H9 (cell line): ENCODE data around the gene NOP9. TPM values are rescaled to one million over a fixed set of nuclear protein-coding genes. Genes with fewer than 3 reads are reported as not detected.
A peak's percentile ranks its signal among the peaks of the same experiment; 100 is the strongest.

ENCODE experiments used
- DNase-seq: peaks from one replicate; pipeline ENCODE4 v3.0.0-alpha.2; 2017
- H2AFZ ChIP-seq: one replicate; pipeline ENCODE4 v1.6.1; 2013; ENCODE audit warnings: mild to moderate bottlenecking, low read length, control low read depth, moderate library complexity
- H2AK5ac ChIP-seq: 2 replicates; pipeline ENCODE4 v1.6.1; 2013; ENCODE audit warnings: low read length, control low read depth, mixed read lengths; ENCODE audit not compliant: insufficient read length
- H2BK120ac ChIP-seq: one replicate; pipeline ENCODE4 v1.6.1; 2013; ENCODE audit warnings: low read depth, mild to moderate bottlenecking, low read length, control low read depth, inconsistent platforms; ENCODE audit not compliant: poor library complexity, severe bottlenecking
- H2BK12ac ChIP-seq: 2 replicates; pipeline ENCODE4 v1.6.1; 2013; ENCODE audit warnings: low read length, control low read depth, mixed read lengths, low read depth; ENCODE audit not compliant: insufficient read length
- H2BK15ac ChIP-seq: 2 replicates; pipeline ENCODE4 v1.6.1; 2013; ENCODE audit warnings: low read depth, low read length, control low read depth
- H2BK20ac ChIP-seq: one replicate; pipeline ENCODE4 v1.6.1; 2013; ENCODE audit warnings: low read depth, mild to moderate bottlenecking, low read length, control low read depth, inconsistent platforms; ENCODE audit not compliant: poor library complexity, severe bottlenecking
- H2BK5ac ChIP-seq: 2 replicates; pipeline ENCODE4 v1.6.1; 2013; ENCODE audit warnings: low read length, control low read depth, mixed read lengths; ENCODE audit not compliant: insufficient read length
- H3K14ac ChIP-seq: 2 replicates; pipeline ENCODE4 v1.6.1; 2013; ENCODE audit warnings: low read length, control low read depth; ENCODE audit not compliant: insufficient read depth
- H3K18ac ChIP-seq: 2 replicates; pipeline ENCODE4 v1.6.1; 2013; ENCODE audit warnings: low read depth, mild to moderate bottlenecking, mixed read lengths, low read length, control low read depth; ENCODE audit not compliant: insufficient read length
- H3K23ac ChIP-seq: 2 replicates; pipeline ENCODE4 v1.6.1; 2013; ENCODE audit warnings: low read length, control low read depth, mixed read lengths, low read depth; ENCODE audit not compliant: insufficient read length
- H3K23me2 ChIP-seq: 2 replicates; pipeline ENCODE4 v1.6.1; 2013; ENCODE audit warnings: low read depth, mild to moderate bottlenecking, mixed read lengths, low read length, control low read depth; ENCODE audit not compliant: insufficient read length, poor library complexity, severe bottlenecking
- H3K27ac ChIP-seq: 2 replicates; pipeline ENCODE4 v1.5.1; 2013; ENCODE audit warnings: low read length, control low read depth, mixed read lengths, low read depth; ENCODE audit not compliant: insufficient read length
- H3K27me3 ChIP-seq: 2 replicates; pipeline ENCODE4 v1.6.1; 2013; ENCODE audit warnings: low read length, control low read depth, inconsistent platforms; ENCODE audit not compliant: insufficient read depth
- H3K4ac ChIP-seq: 2 replicates; pipeline ENCODE4 v1.6.1; 2013; ENCODE audit warnings: low read depth, mild to moderate bottlenecking, control low read depth, inconsistent platforms, low read length, moderate library complexity
- H3K4me1 ChIP-seq: 2 replicates; pipeline ENCODE4 v1.6.1; 2013; ENCODE audit warnings: low read length, control low read depth, inconsistent platforms; ENCODE audit not compliant: insufficient read depth
- H3K4me2 ChIP-seq: 2 replicates; pipeline ENCODE4 v1.6.1; 2013; ENCODE audit warnings: low read length, control low read depth, mixed read lengths; ENCODE audit not compliant: insufficient read length, insufficient read depth
- H3K56ac ChIP-seq: 2 replicates; pipeline ENCODE4 v1.6.1; 2013; ENCODE audit warnings: low read depth, mild to moderate bottlenecking, mixed read lengths, low read length, control low read depth; ENCODE audit not compliant: insufficient read length
- H3K79me1 ChIP-seq: 2 replicates; pipeline ENCODE4 v1.6.1; 2013; ENCODE audit warnings: low read depth, mild to moderate bottlenecking, moderate library complexity, low read length, control low read depth, inconsistent platforms; ENCODE audit not compliant: insufficient read depth, poor library complexity, severe bottlenecking
- H3K79me2 ChIP-seq: 2 replicates; pipeline ENCODE4 v1.6.1; 2013; ENCODE audit warnings: low read length, control low read depth, inconsistent platforms; ENCODE audit not compliant: insufficient read depth
- H3K9ac ChIP-seq: 2 replicates; pipeline ENCODE4 v1.6.1; 2013; ENCODE audit warnings: low read length, control low read depth, mixed read lengths; ENCODE audit not compliant: insufficient read length; ENCODE audit errors: extremely low read depth
- H3K9me3 ChIP-seq: one replicate; pipeline ENCODE4 v1.6.1; 2013; ENCODE audit warnings: low read depth, low read length, inconsistent platforms; ENCODE audit not compliant: control insufficient read depth
- H3T11ph ChIP-seq: one replicate; pipeline ENCODE4 v1.6.1; 2013; ENCODE audit warnings: mild to moderate bottlenecking, low read length, control low read depth, inconsistent platforms
- H4K20me1 ChIP-seq: one replicate; pipeline ENCODE4 v1.6.1; 2013; ENCODE audit not compliant: control insufficient read depth, insufficient read length, insufficient read depth
- H4K5ac ChIP-seq: 2 replicates; pipeline ENCODE4 v1.6.1; 2013; ENCODE audit warnings: low read depth, mild to moderate bottlenecking, mixed read lengths, low read length, control low read depth; ENCODE audit not compliant: insufficient read length
- H4K8ac ChIP-seq: replicated peaks from 2 replicates; pipeline ENCODE4 v1.6.1; 2013; ENCODE audit warnings: low read length, control low read depth, mixed read lengths, low read depth; ENCODE audit not compliant: insufficient read length
- H4K91ac ChIP-seq: 2 replicates; pipeline ENCODE4 v1.6.1; 2013; ENCODE audit warnings: low read depth, mild to moderate bottlenecking, moderate library complexity, mixed read lengths, low read length, control low read depth; ENCODE audit not compliant: insufficient read length
- H3K27ac Mint-ChIP-seq, 3 experiments: 2 replicates in 2 of 3; 3 replicates in 1 of 3; pipeline ENCODE4 v1.8.0; 2020 to 2021; ENCODE audit warnings: mixed read lengths in 3 of 3, mild to moderate bottlenecking in 1 of 3, moderate library complexity in 1 of 3
- H3K27me3 Mint-ChIP-seq: 2 replicates; pipeline ENCODE4 v1.8.0; 2021; ENCODE audit warnings: low read depth, mild to moderate bottlenecking, moderate library complexity, mixed read lengths
- H3K36me3 Mint-ChIP-seq, 3 experiments: 2 replicates in 2 of 3; 3 replicates in 1 of 3; pipeline ENCODE4 v1.8.0; 2020 to 2021; ENCODE audit warnings: low read depth in 3 of 3, mixed read lengths in 3 of 3; ENCODE audit not compliant: insufficient read depth in 1 of 3
- H3K4me1 Mint-ChIP-seq, 2 experiments: 2 replicates each; pipeline ENCODE4 v1.8.0; 2020; ENCODE audit warnings: mixed read lengths in 2 of 2
- H3K4me3 Mint-ChIP-seq, 2 experiments: 2 replicates in 1 of 2; 3 replicates in 1 of 2; pipeline ENCODE4 v1.8.0; 2020 to 2021; ENCODE audit warnings: mild to moderate bottlenecking in 2 of 2, mixed read lengths in 2 of 2, moderate library complexity in 1 of 2
- H3K9me3 Mint-ChIP-seq, 2 experiments: 2 replicates in 1 of 2; 3 replicates in 1 of 2; pipeline ENCODE4 v1.8.0; 2020; ENCODE audit warnings: mild to moderate bottlenecking in 2 of 2, mixed read lengths in 2 of 2, moderate library complexity in 1 of 2
- WGBS: extraction: QIAGEN DNeasy Blood & Tissue Kit; methylation state at CpG from one replicate; pipeline ENCODE4 v1.1.7; 2013; ENCODE audit warnings: missing lambda C conversion rate, low lambda C conversion rate, mixed read lengths; ENCODE audit not compliant: insufficient read length; ENCODE audit errors: extremely low coverage; 5-methylcytosine and 5-hydroxymethylcytosine counted together
- total RNA-seq: library from RNA; stranded (reverse); gene quantifications from 2 replicates; pipeline ENCODE4 v1.2.1, GENCODE V29; 2021
- TF ChIP-seq, protein P1 (sequence below): fragments of 200-600 bp; sonication (generic); conservative IDR thresholded peaks from 3 replicates; pipeline ENCODE4 v1.8.0; 2021; ENCODE audit warnings: antibody characterized with exemption, mild to moderate bottlenecking

NOP9 gene
- total RNA-seq, 1 experiment from 2014 or later: 34.7 TPM

DNA sequence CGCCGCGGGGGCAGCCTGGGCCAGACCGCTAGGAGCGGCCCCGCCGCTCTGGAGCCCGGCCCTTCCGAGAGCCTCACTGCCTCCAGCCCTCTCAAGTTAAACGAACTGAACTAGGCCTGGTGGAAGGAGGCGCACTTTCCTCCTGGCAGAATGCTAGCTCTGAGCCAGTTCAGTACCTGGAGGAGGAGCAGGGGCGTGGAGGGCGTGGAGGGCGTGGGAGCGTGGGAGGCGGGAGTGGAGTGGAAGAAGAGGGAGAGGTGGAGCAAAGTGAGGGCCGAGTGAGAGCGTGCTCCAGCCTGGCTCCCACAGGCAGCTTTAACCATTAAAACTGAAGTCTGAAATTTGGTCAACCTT, 16.9 kb downstream of the NOP9 start:
- H4K5ac ChIP-seq: no peak overlapping the region
- no peaks in the 10 kb centered on the region for H3K79me1 ChIP-seq
- no peak overlapping the region for H3K56ac ChIP-seq
- no peak overlapping the region for H3K4me3 Mint-ChIP-seq
- H3K18ac ChIP-seq: peak overlapping the region; percentile 14
- no peak overlapping the region for H3K23ac ChIP-seq
- peaks cover 47% of the 10 kb centered on the region for H3K27me3 Mint-ChIP-seq
- no peaks in the 10 kb centered on the region for H3K79me2 ChIP-seq
- H2BK12ac ChIP-seq: no peak overlapping the region
- no peak overlapping the region for H2BK20ac ChIP-seq
- no peak overlapping the region for H3K27ac ChIP-seq
- H3K9me3 Mint-ChIP-seq: no peaks in the 10 kb centered on the region
- H3K27ac Mint-ChIP-seq: no peak overlapping the region
- H3T11ph ChIP-seq: no peak overlapping the region
- H4K8ac ChIP-seq: no peak overlapping the region
- H3K9me3 ChIP-seq: no peaks in the 10 kb centered on the region
- no peaks in the 10 kb centered on the region for H3K23me2 ChIP-seq
- no peak overlapping the region for H3K4ac ChIP-seq
- H2AFZ ChIP-seq: no peak overlapping the region
- no peaks in the 10 kb centered on the region for H3K4me1 ChIP-seq
- H2BK120ac ChIP-seq: no peak overlapping the region
- no peak overlapping the region for H3K14ac ChIP-seq
- no peak overlapping the region for H2AK5ac ChIP-seq
- H2BK15ac ChIP-seq: no peak overlapping the region
- DNase-seq: no peak
- peaks cover 2% of the 10 kb centered on the region; the same call in 1 of the 2 replicates for H3K27me3 ChIP-seq
- peaks cover 0 to 4% (median 0%) of the 10 kb centered on the region in 3 experiments; a peak in 1 of 7 replicates for H3K36me3 Mint-ChIP-seq
- TF ChIP-seq, protein P1, sequence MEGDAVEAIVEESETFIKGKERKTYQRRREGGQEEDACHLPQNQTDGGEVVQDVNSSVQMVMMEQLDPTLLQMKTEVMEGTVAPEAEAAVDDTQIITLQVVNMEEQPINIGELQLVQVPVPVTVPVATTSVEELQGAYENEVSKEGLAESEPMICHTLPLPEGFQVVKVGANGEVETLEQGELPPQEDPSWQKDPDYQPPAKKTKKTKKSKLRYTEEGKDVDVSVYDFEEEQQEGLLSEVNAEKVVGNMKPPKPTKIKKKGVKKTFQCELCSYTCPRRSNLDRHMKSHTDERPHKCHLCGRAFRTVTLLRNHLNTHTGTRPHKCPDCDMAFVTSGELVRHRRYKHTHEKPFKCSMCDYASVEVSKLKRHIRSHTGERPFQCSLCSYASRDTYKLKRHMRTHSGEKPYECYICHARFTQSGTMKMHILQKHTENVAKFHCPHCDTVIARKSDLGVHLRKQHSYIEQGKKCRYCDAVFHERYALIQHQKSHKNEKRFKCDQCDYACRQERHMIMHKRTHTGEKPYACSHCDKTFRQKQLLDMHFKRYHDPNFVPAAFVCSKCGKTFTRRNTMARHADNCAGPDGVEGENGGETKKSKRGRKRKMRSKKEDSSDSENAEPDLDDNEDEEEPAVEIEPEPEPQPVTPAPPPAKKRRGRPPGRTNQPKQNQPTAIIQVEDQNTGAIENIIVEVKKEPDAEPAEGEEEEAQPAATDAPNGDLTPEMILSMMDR: no peak
- no peaks in the 10 kb centered on the region for H3K4me1 Mint-ChIP-seq
- H3K9ac ChIP-seq: no peak overlapping the region
- no peak overlapping the region for H4K91ac ChIP-seq
- WGBS: no CpG with 5 or more reads among the region's 18 CpGs
- H2BK5ac ChIP-seq: no peak overlapping the region
- H3K4me2 ChIP-seq: no peak overlapping the region
- H4K20me1 ChIP-seq: no peaks in the 10 kb centered on the region
